Measurements from ENCODE around the gene STX4.

STX4 gene

GRCh38 chr16:31063843-31064611, 30.7 kb downstream of the STX4 start:
- H3K9ac ChIP-seq (ENCODE audit: low read length) = no peak overlapping the region
- H4K20me1 ChIP-seq (ENCODE audit: low read depth, low read length) = no peaks in the 10 kb centered on the region
- no peak overlapping the region for H3K27ac ChIP-seq (ENCODE audit: low read depth, low read length)
- H3K36me3 ChIP-seq (ENCODE audit: low read length) = no peaks in the 10 kb centered on the region
- H3K4me2 ChIP-seq (ENCODE audit: low read depth, low read length, poor library complexity, severe bottlenecking) = no peak overlapping the region
- H3F3A ChIP-seq (ENCODE audit: insufficient read depth) = 0 out of 2 replicates have a peak, but pooled peaks cover 3% of the 10 kb centered on the region
- H3K9me3 ChIP-seq (ENCODE audit: insufficient read depth, low read length) = no peaks in the 10 kb centered on the region
- no peak overlapping the region for H2AFZ ChIP-seq (ENCODE audit: low read depth, low read length, severe bottlenecking)
- peaks cover 27% of the 10 kb centered on the region for H3K79me2 ChIP-seq (ENCODE audit: insufficient read depth, low read length)
- no peak overlapping the region for H3K4me3 ChIP-seq (ENCODE audit: insufficient read depth, low read length, poor library complexity, severe bottlenecking)
- H3K9me2 ChIP-seq (replicated peaks; ENCODE audit: insufficient read depth, low read length) = no peaks in the 10 kb centered on the region
- TF ChIP-seq CTCF (IDR thresholded peaks at IDR 0.05; ENCODE audit: insufficient read depth, low read length, poor library complexity, severe bottlenecking) (no peak), EZH2phosphoT487 (conservative IDR thresholded peaks at IDR 0.05; ENCODE audit: low read length) (no peak)
- no peaks in the 10 kb centered on the region for H3K27me3 ChIP-seq (ENCODE audit: low read length)

GRCh38 chr16:31064882-31065461, 31.6 kb downstream of the STX4 start:
- Histone ChIP-seq H3F3A (ENCODE audit: insufficient read depth) (no peaks in the 10 kb centered on the region), H3K4me3 (ENCODE audit: insufficient read depth, low read length, poor library complexity, severe bottlenecking) (no peak overlapping the region), H3K27me3 (ENCODE audit: low read length) (no peaks in the 10 kb centered on the region), H3K36me3 (ENCODE audit: low read length) (no peaks in the 10 kb centered on the region), H3K9ac (ENCODE audit: low read length) (no peak overlapping the region), H3K4me2 (ENCODE audit: low read depth, low read length, poor library complexity, severe bottlenecking) (no peak overlapping the region), H4K20me1 (ENCODE audit: low read depth, low read length) (no peaks in the 10 kb centered on the region), H3K27ac (ENCODE audit: low read depth, low read length) (no peak overlapping the region), H3K9me2 (replicated peaks; ENCODE audit: insufficient read depth, low read length) (no peaks in the 10 kb centered on the region), H2AFZ (ENCODE audit: low read depth, low read length, severe bottlenecking) (no peak overlapping the region), H3K79me2 (ENCODE audit: insufficient read depth, low read length) (peaks cover 31% of the 10 kb centered on the region), H3K9me3 (ENCODE audit: insufficient read depth, low read length) (no peaks in the 10 kb centered on the region)
- TF ChIP-seq CTCF (IDR thresholded peaks at IDR 0.05; ENCODE audit: insufficient read depth, low read length, poor library complexity, severe bottlenecking) = no peak
- no peak for TF ChIP-seq EZH2phosphoT487 (conservative IDR thresholded peaks at IDR 0.05; ENCODE audit: low read length)

- Histone ChIP-seq H3F3A (ENCODE audit: insufficient read depth) (peaks cover 7% of the 10 kb centered on the region; the same call in 1 of the 2 replicates), H3K27me3 (ENCODE audit: low read length) (no peaks in the 10 kb centered on the region), H3K9me3 (ENCODE audit: insufficient read depth, low read length) (no peaks in the 10 kb centered on the region), H3K9ac (ENCODE audit: low read length) (no peak overlapping the region), H3K9me2 (replicated peaks; ENCODE audit: insufficient read depth, low read length) (no peaks in the 10 kb centered on the region), H2AFZ (ENCODE audit: low read depth, low read length, severe bottlenecking) (no peak overlapping the region), H3K4me2 (ENCODE audit: low read depth, low read length, poor library complexity, severe bottlenecking) (no peak overlapping the region), H3K36me3 (ENCODE audit: low read length) (no peaks in the 10 kb centered on the region), H3K27ac (ENCODE audit: low read depth, low read length) (no peak overlapping the region), H3K4me3 (ENCODE audit: insufficient read depth, low read length, poor library complexity, severe bottlenecking) (no peak overlapping the region), H3K79me2 (ENCODE audit: insufficient read depth, low read length) (peaks cover 47% of the 10 kb centered on the region), H4K20me1 (ENCODE audit: low read depth, low read length) (no peaks in the 10 kb centered on the region)
- TF ChIP-seq EZH2phosphoT487 (conservative IDR thresholded peaks at IDR 0.05; ENCODE audit: low read length) = no peak
Measured at GRCh38 chr16:31067342-31067741, 34.0 kb downstream of the STX4 start.

GRCh38 chr16:31071861-31072260, 38.5 kb downstream of the STX4 start:
- peak overlapping the region; percentile 91 for H3K4me2 ChIP-seq (ENCODE audit: low read depth, low read length, poor library complexity, severe bottlenecking)
- no peaks in the 10 kb centered on the region for H4K20me1 ChIP-seq (ENCODE audit: low read depth, low read length)
- H3K9me3 ChIP-seq (ENCODE audit: insufficient read depth, low read length) = no peaks in the 10 kb centered on the region
- peak overlapping the region; percentile 79 for H3K4me3 ChIP-seq (ENCODE audit: insufficient read depth, low read length, poor library complexity, severe bottlenecking)
- H3K27ac ChIP-seq (ENCODE audit: low read depth, low read length) = peak overlapping the region; percentile 68; the same call in 1 of the 2 replicates
- peak overlapping the region; percentile 77 for H3K9ac ChIP-seq (ENCODE audit: low read length)
- TF ChIP-seq CTCF (IDR thresholded peaks at IDR 0.05; ENCODE audit: insufficient read depth, low read length, poor library complexity, severe bottlenecking) (no peak), EZH2phosphoT487 (conservative IDR thresholded peaks at IDR 0.05; ENCODE audit: low read length) (no peak)
- peaks cover 7% of the 10 kb centered on the region; the same call in 1 of the 2 replicates for H3F3A ChIP-seq (ENCODE audit: insufficient read depth)
- no peaks in the 10 kb centered on the region for H3K9me2 ChIP-seq (replicated peaks; ENCODE audit: insufficient read depth, low read length)
- H2AFZ ChIP-seq (ENCODE audit: low read depth, low read length, severe bottlenecking) = no peak overlapping the region
- no peaks in the 10 kb centered on the region for H3K27me3 ChIP-seq (ENCODE audit: low read length)
- H3K36me3 ChIP-seq (ENCODE audit: low read length) = no peaks in the 10 kb centered on the region
- peaks cover 65% of the 10 kb centered on the region for H3K79me2 ChIP-seq (ENCODE audit: insufficient read depth, low read length)

All from SU-DHL-6 (cell line).